GM12878 (cell line): ENCODE results near the gene THRAP3. TPM values are rescaled to one million over a fixed set of nuclear protein-coding genes. Genes with fewer than 3 reads are reported as not detected.

Source experiments
- ASH2L ChIP-seq: fragments of 300-600, 200-600 bp; sonication (generic); IDR thresholded peaks from 2 replicates; pipeline ENCODE4 v1.6.1; 2017; ENCODE audit warnings: low read depth, mild to moderate bottlenecking, borderline replicate concordance
- EED ChIP-seq: sonication (generic); IDR thresholded peaks from 2 replicates; pipeline ENCODE4 v1.6.1; 2016; ENCODE audit warnings: antibody characterized with exemption, low read depth
- EGR1 ChIP-seq, 2 experiments: IDR thresholded peaks; 1 replicate in 1 of 2; 2 replicates in 1 of 2; pipeline ENCODE4 v1.6.1; 2011 to 2012; ENCODE audit warnings: low read depth in 2 of 2, low read length in 2 of 2, borderline replicate concordance in 1 of 2, mild to moderate bottlenecking in 1 of 2, moderate library complexity in 1 of 2
- GABPA ChIP-seq: IDR thresholded peaks from 2 replicates; pipeline ENCODE4 v1.6.1; 2014; ENCODE audit warnings: antibody characterized with exemption, low read depth, mild to moderate bottlenecking, inconsistent platforms
- HDAC6 ChIP-seq: fragments of 200-600 bp; sonication (generic); IDR thresholded peaks from one replicate; pipeline ENCODE4 v1.8.0; 2017; ENCODE audit warnings: antibody characterized with exemption; ENCODE audit not compliant: unreplicated experiment
- NFIC ChIP-seq: IDR thresholded peaks from 2 replicates; pipeline ENCODE4 v1.6.1; 2012; ENCODE audit warnings: low read depth, mild to moderate bottlenecking, inconsistent platforms, low read length, moderate library complexity
- POU2F2 ChIP-seq: IDR thresholded peaks from 3 replicates; pipeline ENCODE4 v1.6.1; 2011; ENCODE audit warnings: low read depth, mild to moderate bottlenecking, low read length, borderline replicate concordance
- SMC3 ChIP-seq: IDR thresholded peaks from 2 replicates; pipeline ENCODE4 v1.6.1; 2011; ENCODE audit warnings: low read length, improper control_type of control experiment, borderline replicate concordance
- SUPT20H ChIP-seq: IDR thresholded peaks from 2 replicates; pipeline ENCODE4 v1.6.1; 2011; ENCODE audit warnings: low read depth, mild to moderate bottlenecking, low read length, moderate library complexity, borderline replicate concordance; ENCODE audit not compliant: control insufficient read depth
- TCF3 ChIP-seq: IDR thresholded peaks from 2 replicates; pipeline ENCODE4 v1.6.1; 2012; ENCODE audit warnings: low read depth, mild to moderate bottlenecking, low read length, borderline replicate concordance; ENCODE audit not compliant: insufficient read depth
- YBX1 ChIP-seq: fragments of 450-650 bp; IDR thresholded peaks from 2 replicates; pipeline ENCODE4 v1.6.1; 2016; ENCODE audit warnings: antibody characterized with exemption
- polyA plus RNA-seq, 11 experiments: library from polyadenylated mRNA; depleted of rRNA in 4 of 11; unstranded in 6 of 11; stranded (reverse) in 5 of 11; fragments of >200 nt; fragmentation: Nextera tagmentation in 4 of 11; fragmentation: Illumina TruSeq in 1 of 11; extraction: Ambion mirVana in 4 of 11; extraction: Trizol in 1 of 11; gene quantifications; 1 replicate in 1 of 11; 2 replicates in 10 of 11; pipeline versions ENCODE4 v1.2.1 to v1.2.3, GENCODE V29; 2011 to 2016; ENCODE audit warnings: inconsistent platforms in 2 of 11, missing spikeins in 2 of 11, low read depth in 1 of 11
- total RNA-seq, 4 experiments: library from RNA; depleted of rRNA in 3 of 4; stranded (reverse); fragments of >200 nt in 3 of 4; fragmentation: Illumina TruSeq in 1 of 4; extraction: Trizol in 1 of 4; gene quantifications; 2 replicates each; pipeline versions ENCODE4 v1.2.1 to v1.2.3, GENCODE V29; 2013 to 2021
- TF ChIP-seq, protein P1 (sequence below): IDR thresholded peaks from 2 replicates; pipeline ENCODE4 v1.6.1; 2012; ENCODE audit warnings: low read depth, low read length, improper control_type of control experiment
- TF ChIP-seq, protein P2 (sequence below): fragments of 450-650 bp; IDR thresholded peaks from 2 replicates; pipeline ENCODE4 v1.6.1; 2017; ENCODE audit warnings: mild to moderate bottlenecking, moderate library complexity
- TF ChIP-seq, protein P3 (sequence below): IDR thresholded peaks from 2 replicates; pipeline ENCODE4 v1.6.1; 2011; ENCODE audit warnings: low read depth, low read length, improper control_type of control experiment, borderline replicate concordance
- TF ChIP-seq, protein P4 (sequence below): IDR thresholded peaks from 2 replicates; pipeline ENCODE4 v1.6.1; 2012; ENCODE audit warnings: low read depth, low read length, improper control_type of control experiment
- TF ChIP-seq, protein P5 (sequence below): fragments of 450-650 bp; IDR thresholded peaks from 2 replicates; pipeline ENCODE4 v1.6.1; 2018; ENCODE audit warnings: mild to moderate bottlenecking, low read depth, moderate library complexity; ENCODE audit not compliant: partially characterized antibody
- TF ChIP-seq, protein P6 (sequence below): IDR thresholded peaks from 2 replicates; pipeline ENCODE4 v1.6.1; 2011; ENCODE audit warnings: borderline replicate concordance, low read depth, mild to moderate bottlenecking, moderate library complexity, low read length; ENCODE audit not compliant: insufficient read depth, poor library complexity, severe bottlenecking

The THRAP3 gene
- total and polyA plus RNA-seq, 10 of the 15 experiments (the other 5 are each of a cell fraction or from before 2014, with no cell fraction given): 76.3 to 173 (median 136) TPM

DNA sequence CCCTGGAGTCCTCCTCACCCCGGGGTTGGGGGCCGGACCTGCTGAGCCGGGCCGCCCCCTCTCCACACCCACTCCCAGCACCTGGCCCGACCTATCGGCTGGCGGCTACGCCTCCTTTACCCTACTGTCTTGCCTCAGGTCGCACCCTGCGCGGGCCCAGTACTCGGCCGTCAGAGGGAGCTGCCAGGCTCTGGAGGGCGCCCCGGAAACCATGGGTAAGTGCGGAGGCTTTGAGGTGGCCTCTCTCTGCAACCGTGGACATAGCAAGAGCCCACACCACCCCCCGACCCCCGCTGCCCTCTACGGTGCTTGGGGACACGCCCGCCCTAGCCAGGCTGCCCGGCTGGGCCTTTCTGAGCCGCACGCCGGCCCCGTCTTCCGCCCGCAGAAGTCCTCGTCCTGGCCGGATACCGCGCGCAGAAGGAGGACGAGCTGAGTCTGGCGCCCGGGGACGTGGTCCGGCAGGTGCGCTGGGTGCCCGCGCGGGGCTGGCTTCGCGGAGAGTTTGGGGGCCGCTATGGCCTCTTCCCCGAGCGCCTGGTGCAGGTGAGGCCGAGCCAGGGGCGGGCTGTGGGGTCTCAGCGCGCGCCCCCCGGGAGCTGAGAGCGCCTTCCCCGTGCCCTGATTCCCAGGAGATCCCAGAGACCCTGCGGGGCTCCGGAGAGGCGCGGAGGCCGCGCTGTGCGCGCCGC, 82.1 kb downstream of the THRAP3 start, which contains the start of gene SH3D21 (continued):
- TF ChIP-seq, protein P1, sequence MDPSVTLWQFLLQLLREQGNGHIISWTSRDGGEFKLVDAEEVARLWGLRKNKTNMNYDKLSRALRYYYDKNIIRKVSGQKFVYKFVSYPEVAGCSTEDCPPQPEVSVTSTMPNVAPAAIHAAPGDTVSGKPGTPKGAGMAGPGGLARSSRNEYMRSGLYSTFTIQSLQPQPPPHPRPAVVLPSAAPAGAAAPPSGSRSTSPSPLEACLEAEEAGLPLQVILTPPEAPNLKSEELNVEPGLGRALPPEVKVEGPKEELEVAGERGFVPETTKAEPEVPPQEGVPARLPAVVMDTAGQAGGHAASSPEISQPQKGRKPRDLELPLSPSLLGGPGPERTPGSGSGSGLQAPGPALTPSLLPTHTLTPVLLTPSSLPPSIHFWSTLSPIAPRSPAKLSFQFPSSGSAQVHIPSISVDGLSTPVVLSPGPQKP: no peak
- TF ChIP-seq NFIC (no peak), GABPA (no peak), TCF3 (no peak), ASH2L (no peak), YBX1 (no peak), SUPT20H (no peak), EED (no peak), POU2F2 (no peak), HDAC6 (no peak), EGR1 (IDR thresholded peaks at IDR 0.05; ENCODE audit: borderline replicate concordance in 1 of 2, low read depth in 2 of 2, low read length in 2 of 2) (0 out of 3 replicates have a peak, but pooled peaks of 1 of the 2 experiments have one; percentile 20), SMC3 (no peak)
- TF ChIP-seq, protein P2, sequence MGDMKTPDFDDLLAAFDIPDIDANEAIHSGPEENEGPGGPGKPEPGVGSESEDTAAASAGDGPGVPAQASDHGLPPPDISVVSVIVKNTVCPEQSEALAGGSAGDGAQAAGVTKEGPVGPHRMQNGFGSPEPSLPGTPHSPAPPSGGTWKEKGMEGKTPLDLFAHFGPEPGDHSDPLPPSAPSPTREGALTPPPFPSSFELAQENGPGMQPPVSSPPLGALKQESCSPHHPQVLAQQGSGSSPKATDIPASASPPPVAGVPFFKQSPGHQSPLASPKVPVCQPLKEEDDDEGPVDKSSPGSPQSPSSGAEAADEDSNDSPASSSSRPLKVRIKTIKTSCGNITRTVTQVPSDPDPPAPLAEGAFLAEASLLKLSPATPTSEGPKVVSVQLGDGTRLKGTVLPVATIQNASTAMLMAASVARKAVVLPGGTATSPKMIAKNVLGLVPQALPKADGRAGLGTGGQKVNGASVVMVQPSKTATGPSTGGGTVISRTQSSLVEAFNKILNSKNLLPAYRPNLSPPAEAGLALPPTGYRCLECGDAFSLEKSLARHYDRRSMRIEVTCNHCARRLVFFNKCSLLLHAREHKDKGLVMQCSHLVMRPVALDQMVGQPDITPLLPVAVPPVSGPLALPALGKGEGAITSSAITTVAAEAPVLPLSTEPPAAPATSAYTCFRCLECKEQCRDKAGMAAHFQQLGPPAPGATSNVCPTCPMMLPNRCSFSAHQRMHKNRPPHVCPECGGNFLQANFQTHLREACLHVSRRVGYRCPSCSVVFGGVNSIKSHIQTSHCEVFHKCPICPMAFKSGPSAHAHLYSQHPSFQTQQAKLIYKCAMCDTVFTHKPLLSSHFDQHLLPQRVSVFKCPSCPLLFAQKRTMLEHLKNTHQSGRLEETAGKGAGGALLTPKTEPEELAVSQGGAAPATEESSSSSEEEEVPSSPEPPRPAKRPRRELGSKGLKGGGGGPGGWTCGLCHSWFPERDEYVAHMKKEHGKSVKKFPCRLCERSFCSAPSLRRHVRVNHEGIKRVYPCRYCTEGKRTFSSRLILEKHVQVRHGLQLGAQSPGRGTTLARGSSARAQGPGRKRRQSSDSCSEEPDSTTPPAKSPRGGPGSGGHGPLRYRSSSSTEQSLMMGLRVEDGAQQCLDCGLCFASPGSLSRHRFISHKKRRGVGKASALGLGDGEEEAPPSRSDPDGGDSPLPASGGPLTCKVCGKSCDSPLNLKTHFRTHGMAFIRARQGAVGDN: no peak
- TF ChIP-seq, protein P3, sequence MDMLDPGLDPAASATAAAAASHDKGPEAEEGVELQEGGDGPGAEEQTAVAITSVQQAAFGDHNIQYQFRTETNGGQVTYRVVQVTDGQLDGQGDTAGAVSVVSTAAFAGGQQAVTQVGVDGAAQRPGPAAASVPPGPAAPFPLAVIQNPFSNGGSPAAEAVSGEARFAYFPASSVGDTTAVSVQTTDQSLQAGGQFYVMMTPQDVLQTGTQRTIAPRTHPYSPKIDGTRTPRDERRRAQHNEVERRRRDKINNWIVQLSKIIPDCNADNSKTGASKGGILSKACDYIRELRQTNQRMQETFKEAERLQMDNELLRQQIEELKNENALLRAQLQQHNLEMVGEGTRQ: no peak
- TF ChIP-seq, protein P4, sequence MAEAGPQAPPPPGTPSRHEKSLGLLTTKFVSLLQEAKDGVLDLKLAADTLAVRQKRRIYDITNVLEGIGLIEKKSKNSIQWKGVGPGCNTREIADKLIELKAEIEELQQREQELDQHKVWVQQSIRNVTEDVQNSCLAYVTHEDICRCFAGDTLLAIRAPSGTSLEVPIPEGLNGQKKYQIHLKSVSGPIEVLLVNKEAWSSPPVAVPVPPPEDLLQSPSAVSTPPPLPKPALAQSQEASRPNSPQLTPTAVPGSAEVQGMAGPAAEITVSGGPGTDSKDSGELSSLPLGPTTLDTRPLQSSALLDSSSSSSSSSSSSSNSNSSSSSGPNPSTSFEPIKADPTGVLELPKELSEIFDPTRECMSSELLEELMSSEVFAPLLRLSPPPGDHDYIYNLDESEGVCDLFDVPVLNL: no peak
- TF ChIP-seq, protein P5, sequence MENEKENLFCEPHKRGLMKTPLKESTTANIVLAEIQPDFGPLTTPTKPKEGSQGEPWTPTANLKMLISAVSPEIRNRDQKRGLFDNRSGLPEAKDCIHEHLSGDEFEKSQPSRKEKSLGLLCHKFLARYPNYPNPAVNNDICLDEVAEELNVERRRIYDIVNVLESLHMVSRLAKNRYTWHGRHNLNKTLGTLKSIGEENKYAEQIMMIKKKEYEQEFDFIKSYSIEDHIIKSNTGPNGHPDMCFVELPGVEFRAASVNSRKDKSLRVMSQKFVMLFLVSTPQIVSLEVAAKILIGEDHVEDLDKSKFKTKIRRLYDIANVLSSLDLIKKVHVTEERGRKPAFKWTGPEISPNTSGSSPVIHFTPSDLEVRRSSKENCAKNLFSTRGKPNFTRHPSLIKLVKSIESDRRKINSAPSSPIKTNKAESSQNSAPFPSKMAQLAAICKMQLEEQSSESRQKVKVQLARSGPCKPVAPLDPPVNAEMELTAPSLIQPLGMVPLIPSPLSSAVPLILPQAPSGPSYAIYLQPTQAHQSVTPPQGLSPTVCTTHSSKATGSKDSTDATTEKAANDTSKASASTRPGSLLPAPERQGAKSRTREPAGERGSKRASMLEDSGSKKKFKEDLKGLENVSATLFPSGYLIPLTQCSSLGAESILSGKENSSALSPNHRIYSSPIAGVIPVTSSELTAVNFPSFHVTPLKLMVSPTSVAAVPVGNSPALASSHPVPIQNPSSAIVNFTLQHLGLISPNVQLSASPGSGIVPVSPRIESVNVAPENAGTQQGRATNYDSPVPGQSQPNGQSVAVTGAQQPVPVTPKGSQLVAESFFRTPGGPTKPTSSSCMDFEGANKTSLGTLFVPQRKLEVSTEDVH: no peak
- TF ChIP-seq, protein P6, sequence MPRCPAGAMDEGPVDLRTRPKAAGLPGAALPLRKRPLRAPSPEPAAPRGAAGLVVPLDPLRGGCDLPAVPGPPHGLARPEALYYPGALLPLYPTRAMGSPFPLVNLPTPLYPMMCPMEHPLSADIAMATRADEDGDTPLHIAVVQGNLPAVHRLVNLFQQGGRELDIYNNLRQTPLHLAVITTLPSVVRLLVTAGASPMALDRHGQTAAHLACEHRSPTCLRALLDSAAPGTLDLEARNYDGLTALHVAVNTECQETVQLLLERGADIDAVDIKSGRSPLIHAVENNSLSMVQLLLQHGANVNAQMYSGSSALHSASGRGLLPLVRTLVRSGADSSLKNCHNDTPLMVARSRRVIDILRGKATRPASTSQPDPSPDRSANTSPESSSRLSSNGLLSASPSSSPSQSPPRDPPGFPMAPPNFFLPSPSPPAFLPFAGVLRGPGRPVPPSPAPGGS: peak; percentile 45
